GM19025 (cell line): ENCODE data around the gene SOX13.

ENCODE experiments used
- ATAC-seq: cut with Tn5 transposase; IDR thresholded peaks from one replicate; pipeline ENCODE4 v1.9.1; 2021; ENCODE audit warnings: mild to moderate bottlenecking, low read depth, moderate library complexity; ENCODE audit not compliant: unreplicated experiment

The SOX13 gene

DNA sequence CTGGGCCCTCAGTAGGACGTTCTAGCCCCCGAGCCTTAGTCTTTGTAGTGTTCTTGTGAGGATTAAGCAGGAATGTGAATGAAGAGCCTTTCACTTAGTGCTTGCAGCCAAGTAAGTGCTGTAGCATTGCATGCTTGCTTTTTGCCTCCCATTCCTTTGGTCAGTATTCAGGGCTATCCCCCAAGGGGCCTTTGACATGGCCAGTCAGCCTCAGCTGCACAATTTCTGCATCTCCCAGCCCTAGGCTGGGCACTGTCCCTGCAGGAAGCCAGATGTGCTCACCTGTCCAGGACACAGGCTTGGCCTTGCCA is 30.5 kb downstream of the SOX13 start:
- no peak for ATAC-seq

GRCh38 chr1:204104331-204105130 is 31.6 kb downstream of the SOX13 start:
- no peak for ATAC-seq

DNA sequence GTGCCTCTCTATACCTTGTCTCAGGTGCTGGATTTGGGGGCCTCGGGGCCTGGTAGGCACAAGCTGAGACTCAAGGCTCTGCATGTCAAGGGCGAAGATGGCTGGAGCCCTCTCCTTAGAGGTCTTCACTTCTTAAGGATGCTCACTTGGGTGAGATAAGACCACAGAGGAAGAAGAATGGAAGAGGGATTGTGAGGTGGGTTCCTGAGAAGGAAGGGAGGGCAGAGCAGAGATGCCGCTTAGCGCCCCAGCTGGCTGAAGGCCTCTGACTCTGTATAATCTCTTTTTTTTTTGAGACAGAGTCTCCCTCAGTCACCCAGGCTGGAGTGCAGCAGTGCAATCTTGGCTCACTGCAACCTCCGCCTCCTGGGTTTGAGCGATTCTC is 32.2 kb downstream of the SOX13 start:
- ATAC-seq, result no peak

DNA sequence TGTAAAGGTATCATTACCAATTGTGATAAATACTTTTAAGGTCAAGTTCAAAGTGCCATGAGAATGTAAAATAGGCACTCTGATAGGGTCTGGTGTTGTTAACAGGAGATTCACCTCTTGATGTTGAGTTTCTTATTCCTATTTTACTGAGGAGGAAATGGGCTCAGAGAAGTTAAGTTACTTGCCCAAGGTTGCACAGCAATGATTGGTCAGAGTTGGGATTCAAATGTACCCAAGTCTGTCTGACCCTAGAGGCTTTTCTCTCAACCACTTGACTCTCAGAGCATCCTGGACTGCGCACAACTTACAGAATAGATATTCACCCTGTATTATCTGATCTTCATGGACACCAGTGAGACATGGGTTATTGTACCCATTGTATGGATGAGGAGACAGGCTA is 33.9 kb downstream of the SOX13 start:
- ATAC-seq, result no peak

- ATAC-seq, result no peak
These were observed 35.0 kb downstream of the SOX13 start for GRCh38 chr1:204107892-204108291.

DNA sequence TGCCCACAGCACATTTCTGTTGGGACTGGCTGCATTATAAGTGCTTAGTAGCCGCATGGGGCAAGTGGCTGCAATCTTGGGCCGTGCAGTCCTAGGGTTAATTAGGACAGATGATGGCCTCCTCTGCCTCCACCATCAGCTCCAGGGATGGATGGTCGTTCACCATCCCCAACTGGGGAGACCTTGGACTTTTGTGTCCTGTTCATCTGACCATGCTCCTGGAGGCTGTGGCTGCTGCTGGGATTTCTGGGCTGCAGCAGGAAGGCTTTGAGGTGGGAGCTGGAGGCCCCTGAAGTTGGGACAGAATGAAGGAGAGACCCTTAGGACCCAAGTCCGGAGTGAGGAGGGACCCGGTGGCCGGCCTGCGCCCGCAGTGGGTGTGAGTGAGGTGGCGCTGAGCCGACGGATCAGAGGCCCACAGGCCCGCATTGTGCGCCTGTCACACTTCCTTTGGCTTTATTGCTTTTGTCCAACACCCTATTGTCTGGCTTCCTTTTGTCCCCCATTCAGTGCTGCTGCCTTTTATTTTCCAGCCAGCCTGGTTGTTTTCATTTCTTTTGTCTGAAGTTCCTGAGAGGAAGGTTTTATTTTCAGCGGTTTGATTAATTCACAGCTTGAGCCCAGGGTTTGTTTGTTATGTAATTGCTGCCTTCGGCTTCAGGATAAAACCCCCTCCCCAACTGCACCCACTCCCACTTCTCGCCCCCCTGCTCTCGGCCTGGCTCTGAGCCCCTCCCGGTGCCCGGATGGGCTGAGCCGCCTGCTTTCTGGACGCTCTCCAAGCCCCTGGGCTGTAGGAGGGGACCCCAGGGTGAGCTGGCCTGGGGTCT is 35.6 kb downstream of the SOX13 start:
- no peak for ATAC-seq

DNA sequence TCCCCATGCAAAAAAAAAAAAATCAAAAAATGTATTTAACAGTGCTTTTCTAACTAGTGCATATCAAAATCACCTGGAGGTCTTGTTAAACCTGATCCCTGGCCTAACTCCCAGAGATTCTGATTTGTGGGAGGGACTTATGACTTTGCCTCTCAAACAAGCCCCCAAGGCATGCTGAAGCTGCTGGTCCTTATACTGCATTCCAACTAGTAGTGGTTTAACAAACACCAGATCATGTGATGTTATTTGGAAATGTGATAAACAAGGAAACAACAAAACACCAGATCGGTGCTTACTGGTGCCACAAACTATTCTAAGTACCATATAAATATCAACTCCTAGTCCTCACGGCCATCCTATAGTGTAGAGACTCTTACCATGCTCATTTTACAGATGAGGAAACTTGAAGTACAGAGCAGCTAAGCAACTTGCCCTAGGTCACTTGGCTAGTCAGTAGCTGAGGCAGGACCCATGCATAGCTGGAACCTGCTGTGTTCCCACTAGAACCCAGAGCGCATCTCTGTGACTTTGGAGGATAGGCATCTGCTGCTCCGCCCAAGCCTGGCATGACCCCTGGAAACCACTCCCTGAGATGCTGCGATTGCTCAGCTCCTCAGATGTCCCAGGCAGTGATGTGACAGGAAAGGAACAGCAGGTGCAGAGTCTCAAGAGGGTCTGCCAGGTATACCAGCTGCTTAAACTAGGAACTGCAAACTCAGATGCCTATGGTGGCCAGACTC is 38.1 kb downstream of the SOX13 start:
- no peak for ATAC-seq

DNA sequence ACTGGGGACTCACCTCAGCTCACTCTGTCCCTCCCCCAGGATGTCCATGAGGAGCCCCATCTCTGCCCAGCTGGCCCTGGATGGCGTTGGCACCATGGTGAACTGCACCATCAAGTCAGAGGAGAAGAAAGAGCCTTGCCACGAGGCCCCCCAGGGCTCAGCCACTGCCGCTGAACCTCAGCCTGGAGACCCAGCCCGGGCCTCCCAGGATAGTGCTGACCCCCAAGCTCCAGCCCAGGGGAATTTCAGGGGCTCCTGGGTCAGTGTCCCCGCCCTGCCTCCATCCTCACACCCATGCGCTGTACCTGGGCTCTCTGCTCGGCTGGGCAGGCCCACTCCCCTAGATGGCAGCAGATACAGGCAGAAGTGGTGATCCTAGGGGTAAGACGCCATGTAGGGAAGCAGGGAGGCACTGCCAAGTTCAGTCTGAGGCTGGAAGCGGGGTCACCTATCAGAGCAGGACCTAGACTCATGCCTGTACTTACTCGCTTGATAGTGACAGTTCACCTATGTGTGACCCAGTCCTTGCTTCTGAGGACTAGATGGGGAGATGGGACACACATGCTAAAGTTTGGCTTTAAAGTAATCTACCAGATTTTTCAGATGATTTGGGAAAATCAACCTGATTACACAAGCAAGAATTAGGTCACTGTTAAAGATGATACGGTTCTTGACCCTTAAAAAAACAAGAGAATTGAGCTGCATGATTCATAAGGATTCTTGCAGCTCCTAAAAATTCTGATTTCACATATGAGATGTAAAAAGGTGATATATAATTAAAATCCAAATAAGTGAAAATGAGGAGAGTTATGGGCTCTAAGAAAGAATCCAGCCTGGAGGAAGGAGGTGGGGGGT is 40.2 kb downstream of the SOX13 start:
- ATAC-seq, result no peak

DNA sequence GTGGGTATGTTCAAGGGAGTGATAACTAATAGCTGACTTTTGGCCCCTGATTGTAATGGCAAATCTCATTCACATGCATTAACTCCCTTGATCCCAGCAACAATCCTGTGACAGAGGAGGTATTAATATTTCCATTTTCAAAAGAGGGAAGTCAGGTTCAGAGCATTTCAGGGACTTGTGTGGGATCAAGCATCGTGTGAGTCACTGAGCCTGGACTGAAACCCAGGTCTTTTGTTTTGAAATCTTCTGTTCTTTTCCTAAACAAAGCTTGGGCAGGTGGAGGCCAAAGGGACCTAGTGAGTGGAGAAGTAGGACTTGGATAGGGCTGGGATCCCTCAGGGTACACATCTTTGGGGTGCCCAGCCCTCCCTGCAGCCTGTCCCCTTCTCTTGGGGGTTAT is 41.0 kb downstream of the SOX13 start:
- no peak for ATAC-seq

GRCh38 chr1:204114606-204115005 is 41.7 kb downstream of the SOX13 start:
- ATAC-seq, result no peak

DNA sequence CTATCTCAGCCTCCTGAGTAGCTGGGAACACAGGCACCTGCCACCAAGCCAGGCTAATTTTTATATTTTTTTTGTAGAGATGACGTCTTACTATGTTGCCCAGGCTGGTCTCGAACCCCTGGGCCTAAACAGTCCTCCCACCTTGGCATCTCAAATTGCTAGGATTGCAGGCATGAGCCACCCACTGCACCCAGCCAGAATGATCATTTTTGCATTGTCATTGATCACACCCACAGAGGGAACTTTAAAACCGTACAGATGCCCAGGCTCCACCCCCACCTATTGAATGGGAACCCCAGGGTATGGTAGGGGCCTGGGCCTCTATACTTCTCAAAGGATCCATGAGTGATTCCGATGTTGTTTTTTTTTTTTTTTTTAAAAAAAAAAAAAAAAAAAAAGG is 42.2 kb downstream of the SOX13 start:
- ATAC-seq, result no peak

DNA sequence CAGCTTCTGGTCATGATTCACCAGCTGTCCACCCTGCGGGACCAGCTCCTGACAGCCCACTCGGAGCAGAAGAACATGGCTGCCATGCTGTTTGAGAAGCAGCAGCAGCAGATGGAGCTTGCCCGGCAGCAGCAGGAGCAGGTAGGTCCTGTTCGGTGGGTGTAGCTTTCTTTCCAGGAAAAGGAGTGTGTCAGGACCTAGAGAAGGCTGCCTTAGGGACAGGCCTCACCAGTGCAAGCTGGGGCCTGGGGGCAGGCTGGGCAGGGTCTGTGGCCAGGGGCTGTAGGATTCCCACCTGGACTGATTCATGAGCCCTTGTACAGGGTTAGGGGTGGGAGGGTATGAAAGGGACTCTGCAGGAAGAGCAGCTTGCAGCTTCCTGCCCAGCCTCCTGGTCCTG is 43.6 kb downstream of the SOX13 start:
- no peak for ATAC-seq

DNA sequence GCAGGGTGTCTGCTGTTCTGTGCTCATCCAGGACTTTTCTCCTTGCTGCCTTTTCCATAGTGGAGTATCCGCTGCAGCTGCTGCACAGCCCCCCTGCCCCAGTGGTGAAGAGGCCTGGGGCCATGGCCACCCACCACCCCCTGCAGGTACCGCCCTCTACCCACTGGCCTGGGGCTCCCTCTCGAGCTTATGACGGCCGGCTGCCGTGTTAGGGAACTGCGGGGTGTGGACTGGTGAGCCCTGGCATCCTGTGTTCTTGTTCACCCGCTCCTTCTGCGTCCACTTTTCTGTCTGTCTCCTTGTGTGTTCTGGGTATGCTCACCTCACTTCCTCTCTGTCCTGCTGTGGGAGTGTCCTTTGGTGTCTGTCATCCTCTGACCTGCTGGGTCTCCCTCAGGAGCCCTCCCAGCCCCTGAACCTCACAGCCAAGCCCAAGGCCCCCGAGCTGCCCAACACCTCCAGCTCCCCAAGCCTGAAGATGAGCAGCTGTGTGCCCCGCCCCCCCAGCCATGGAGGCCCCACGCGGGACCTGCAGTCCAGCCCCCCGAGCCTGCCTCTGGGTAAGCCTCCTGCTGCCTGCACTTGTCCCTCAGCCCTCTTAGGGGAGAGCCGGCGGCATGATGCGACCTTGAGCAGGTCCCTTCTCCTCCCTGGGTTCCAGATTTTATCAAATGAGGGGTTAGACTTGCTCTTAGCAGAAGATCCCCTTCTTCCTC is 49.1 kb downstream of the SOX13 start:
- no peak for ATAC-seq

GRCh38 chr1:204123376-204123775 is 50.5 kb downstream of the SOX13 start:
- no peak for ATAC-seq

DNA sequence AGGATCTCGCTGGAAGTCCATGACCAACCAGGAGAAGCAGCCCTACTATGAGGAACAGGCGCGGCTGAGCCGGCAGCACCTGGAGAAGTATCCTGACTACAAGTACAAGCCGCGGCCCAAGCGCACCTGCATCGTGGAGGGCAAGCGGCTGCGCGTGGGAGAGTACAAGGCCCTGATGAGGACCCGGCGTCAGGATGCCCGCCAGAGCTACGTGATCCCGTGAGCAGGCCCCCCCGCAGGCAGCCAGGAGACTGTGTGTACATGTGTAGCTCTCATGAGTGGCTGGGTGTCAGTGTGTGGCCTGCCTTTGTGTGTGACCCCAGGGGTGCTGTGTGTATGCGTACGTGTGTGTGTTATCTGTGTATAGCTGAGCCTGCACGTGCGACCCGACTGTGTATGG is 51.7 kb downstream of the SOX13 start:
- ATAC-seq, result no peak

GRCh38 chr1:204125759-204126351 is 52.9 kb downstream of the SOX13 start:
- no peak for ATAC-seq

- ATAC-seq, result no peak
These were observed 53.5 kb downstream of the SOX13 start for GRCh38 chr1:204126386-204126785.

GRCh38 chr1:204126956-204127355 is 54.0 kb downstream of the SOX13 start:
- ATAC-seq, result no peak

DNA sequence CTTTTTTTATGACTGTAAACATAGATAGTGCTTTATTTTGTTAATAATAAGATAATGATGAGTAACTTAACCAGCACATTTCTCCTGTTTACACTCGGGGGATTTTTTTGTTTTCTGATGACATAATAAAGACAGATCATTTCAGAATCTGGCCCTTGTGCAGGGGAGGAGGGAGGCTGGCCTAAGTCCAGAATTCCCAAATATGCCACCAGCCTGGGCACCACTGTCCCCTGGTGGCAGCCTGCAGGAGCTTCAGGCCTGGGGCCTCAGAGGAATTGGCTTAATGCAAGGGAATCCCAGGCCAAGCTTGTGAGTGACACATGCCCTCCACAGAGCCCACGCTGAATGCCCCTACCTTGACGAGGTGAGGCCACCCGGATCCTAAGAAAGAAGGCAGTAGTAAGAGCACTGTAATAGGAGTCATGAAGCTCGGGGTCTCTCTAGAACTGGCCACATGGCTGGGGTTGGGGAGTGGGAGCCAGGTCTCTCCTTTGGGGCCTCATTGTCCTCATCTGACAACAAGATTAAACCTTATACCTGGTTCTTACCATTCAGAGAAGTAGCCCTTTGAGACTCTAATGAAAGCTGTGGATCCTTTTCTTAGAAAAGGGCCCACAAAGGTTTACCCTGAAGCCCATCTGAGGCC is 54.8 kb downstream of the SOX13 start:
- no peak for ATAC-seq
